ENCODE measurements around the gene HAAO.

Gene HAAO

DNA sequence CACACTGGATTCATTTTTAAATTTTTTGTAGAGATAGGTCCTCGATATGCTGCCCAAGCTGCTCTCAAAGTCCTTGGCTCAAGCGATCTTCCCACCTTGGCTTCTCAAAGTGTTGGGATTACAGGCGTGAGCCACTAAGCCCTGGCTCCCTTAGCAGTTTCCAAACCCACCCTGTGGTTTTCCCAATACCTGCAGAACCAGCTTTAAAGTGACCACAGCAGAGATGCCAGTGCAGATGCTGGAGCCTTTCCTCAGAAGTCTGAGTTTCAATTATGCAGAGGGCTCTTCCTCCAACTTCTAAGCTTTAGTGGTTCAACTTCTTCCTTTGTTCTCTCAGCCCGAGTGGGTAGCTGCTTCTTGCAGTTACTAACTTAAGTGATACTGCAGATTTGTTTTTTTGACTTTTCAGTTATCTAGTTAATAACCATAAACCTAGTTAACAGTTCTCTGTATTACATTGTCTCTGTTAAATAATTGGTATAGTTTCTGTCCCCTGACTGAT lies 8.1 kb upstream of the HAAO start:
- Histone ChIP-seq H3K79me2 (ENCODE audit: control insufficient read depth, insufficient read depth, low read length) (no peaks in the 10 kb centered on the region), H3K9ac (ENCODE audit: low read length) (no peak overlapping the region), H2BK15ac (replicated peaks; ENCODE audit: low read depth) (no peak overlapping the region), H4K5ac (ENCODE audit: low read length) (no peak overlapping the region), H3K36me3 (ENCODE audit: control insufficient read depth, insufficient read depth, low read length) (no peaks in the 10 kb centered on the region), H2BK5ac (ENCODE audit: low read length) (no peak overlapping the region), H3K27me3 (ENCODE audit: insufficient read depth, low read length, poor library complexity) (no peaks in the 10 kb centered on the region), H3K79me1 (ENCODE audit: low read length) (no peaks in the 10 kb centered on the region), H3K4me2 (ENCODE audit: low read length) (no peak overlapping the region), H2BK120ac (ENCODE audit: low read depth, low read length) (no peak overlapping the region), H3K4me3 (ENCODE audit: low read length) (no peak overlapping the region), H3K4ac (ENCODE audit: low read depth, low read length) (no peak overlapping the region), H3K56ac (ENCODE audit: low read length) (no peak overlapping the region), H3K18ac (ENCODE audit: low read length) (no peak overlapping the region), H4K8ac (ENCODE audit: low read depth, low read length) (no peak overlapping the region), H2AK5ac (ENCODE audit: low read length) (no peak overlapping the region), H3K27ac (ENCODE audit: low read depth, low read length) (no peak overlapping the region), H3K23ac (ENCODE audit: low read length) (no peak overlapping the region), H3K4me1 (ENCODE audit: control insufficient read depth, low read depth, low read length) (no peaks in the 10 kb centered on the region)
- DNase-seq = no peak
- no CpG with 5 or more reads among the region's 4 CpGs for WGBS (ENCODE audit: extremely low coverage, insufficient coverage, low lambda C conversion rate)

- H3K23ac ChIP-seq (ENCODE audit: low read length) = no peak overlapping the region
Measured at GRCh38 chr2:42799881-42800280, 7.5 kb upstream of the HAAO start.

GRCh38 chr2:42797281-42797680 lies 4.9 kb upstream of the HAAO start:
- Histone ChIP-seq H4K8ac (ENCODE audit: low read depth, low read length) (no peak overlapping the region), H4K5ac (ENCODE audit: low read length) (no peak overlapping the region), H3K4me2 (ENCODE audit: low read length) (no peak overlapping the region), H2AK5ac (ENCODE audit: low read length) (no peak overlapping the region), H2BK5ac (ENCODE audit: low read length) (no peak overlapping the region), H3K79me2 (ENCODE audit: control insufficient read depth, insufficient read depth, low read length) (no peaks in the 10 kb centered on the region), H3K36me3 (ENCODE audit: control insufficient read depth, insufficient read depth, low read length) (no peaks in the 10 kb centered on the region), H2BK15ac (replicated peaks; ENCODE audit: low read depth) (no peak overlapping the region), H3K27ac (ENCODE audit: low read depth, low read length) (no peak overlapping the region), H3K4me1 (ENCODE audit: control insufficient read depth, low read depth, low read length) (peaks cover 6% of the 10 kb centered on the region), H2BK120ac (ENCODE audit: low read depth, low read length) (no peak overlapping the region), H3K4ac (ENCODE audit: low read depth, low read length) (no peak overlapping the region), H3K79me1 (ENCODE audit: low read length) (no peaks in the 10 kb centered on the region), H3K56ac (ENCODE audit: low read length) (no peak overlapping the region), H3K27me3 (ENCODE audit: insufficient read depth, low read length, poor library complexity) (no peaks in the 10 kb centered on the region), H3K9ac (ENCODE audit: low read length) (no peak overlapping the region), H3K23ac (ENCODE audit: low read length) (no peak overlapping the region), H3K4me3 (ENCODE audit: low read length) (no peak overlapping the region), H3K18ac (ENCODE audit: low read length) (no peak overlapping the region)
- no CpG with 5 or more reads among the region's 6 CpGs for WGBS (ENCODE audit: extremely low coverage, insufficient coverage, low lambda C conversion rate)
- no peak for DNase-seq

More at GRCh38 chr2:42799881-42800280, 7.5 kb upstream of the HAAO start:
- Histone ChIP-seq H3K79me1 (ENCODE audit: low read length) (no peaks in the 10 kb centered on the region), H3K9ac (ENCODE audit: low read length) (no peak overlapping the region), H3K36me3 (ENCODE audit: control insufficient read depth, insufficient read depth, low read length) (no peaks in the 10 kb centered on the region), H3K79me2 (ENCODE audit: control insufficient read depth, insufficient read depth, low read length) (no peaks in the 10 kb centered on the region), H3K27me3 (ENCODE audit: insufficient read depth, low read length, poor library complexity) (no peaks in the 10 kb centered on the region), H3K4me1 (ENCODE audit: control insufficient read depth, low read depth, low read length) (no peaks in the 10 kb centered on the region), H2AK5ac (ENCODE audit: low read length) (no peak overlapping the region), H2BK120ac (ENCODE audit: low read depth, low read length) (no peak overlapping the region), H2BK15ac (replicated peaks; ENCODE audit: low read depth) (no peak overlapping the region), H3K27ac (ENCODE audit: low read depth, low read length) (no peak overlapping the region), H2BK5ac (ENCODE audit: low read length) (no peak overlapping the region), H3K56ac (ENCODE audit: low read length) (no peak overlapping the region), H4K5ac (ENCODE audit: low read length) (no peak overlapping the region), H3K4me2 (ENCODE audit: low read length) (no peak overlapping the region), H3K4me3 (ENCODE audit: low read length) (no peak overlapping the region), H3K4ac (ENCODE audit: low read depth, low read length) (no peak overlapping the region), H3K18ac (ENCODE audit: low read length) (no peak overlapping the region), H4K8ac (ENCODE audit: low read depth, low read length) (no peak overlapping the region)
- WGBS (ENCODE audit: extremely low coverage, insufficient coverage, low lambda C conversion rate) = no CpG with 5 or more reads among the region's 4 CpGs
- DNase-seq = no peak

GRCh38 chr2:42796427-42797248 lies 4.3 kb upstream of the HAAO start:
- Histone ChIP-seq H2BK5ac (ENCODE audit: low read length) (no peak overlapping the region), H2BK15ac (replicated peaks; ENCODE audit: low read depth) (no peak overlapping the region), H3K56ac (ENCODE audit: low read length) (no peak overlapping the region), H3K4ac (ENCODE audit: low read depth, low read length) (no peak overlapping the region), H3K18ac (ENCODE audit: low read length) (no peak overlapping the region), H3K9ac (ENCODE audit: low read length) (no peak overlapping the region), H3K79me2 (ENCODE audit: control insufficient read depth, insufficient read depth, low read length) (no peaks in the 10 kb centered on the region), H3K4me3 (ENCODE audit: low read length) (no peak overlapping the region), H2AK5ac (ENCODE audit: low read length) (no peak overlapping the region), H2BK120ac (ENCODE audit: low read depth, low read length) (no peak overlapping the region), H4K5ac (ENCODE audit: low read length) (no peak overlapping the region), H3K4me2 (ENCODE audit: low read length) (no peak overlapping the region), H3K27ac (ENCODE audit: low read depth, low read length) (no peak overlapping the region), H3K4me1 (ENCODE audit: control insufficient read depth, low read depth, low read length) (peaks cover 9% of the 10 kb centered on the region), H3K36me3 (ENCODE audit: control insufficient read depth, insufficient read depth, low read length) (no peaks in the 10 kb centered on the region), H4K8ac (ENCODE audit: low read depth, low read length) (no peak overlapping the region), H3K79me1 (ENCODE audit: low read length) (no peaks in the 10 kb centered on the region), H3K23ac (ENCODE audit: low read length) (no peak overlapping the region), H3K27me3 (ENCODE audit: insufficient read depth, low read length, poor library complexity) (no peaks in the 10 kb centered on the region)
- DNase-seq = no peak
- no CpG with 5 or more reads among the region's 7 CpGs for WGBS (ENCODE audit: extremely low coverage, insufficient coverage, low lambda C conversion rate)

- Histone ChIP-seq H3K27ac (ENCODE audit: low read depth, low read length) (no peak overlapping the region), H3K4me2 (ENCODE audit: low read length) (no peak overlapping the region)
- no CpG with 5 or more reads among the region's 3 CpGs for WGBS (ENCODE audit: extremely low coverage, insufficient coverage, low lambda C conversion rate)
Measured at GRCh38 chr2:42795841-42796301, 3.5 kb upstream of the HAAO start.

More at GRCh38 chr2:42795841-42796301, 3.5 kb upstream of the HAAO start:
- Histone ChIP-seq H2AK5ac (ENCODE audit: low read length) (no peak overlapping the region), H4K8ac (ENCODE audit: low read depth, low read length) (no peak overlapping the region), H3K23ac (ENCODE audit: low read length) (no peak overlapping the region), H3K79me1 (ENCODE audit: low read length) (peaks cover 2% of the 10 kb centered on the region), H2BK5ac (ENCODE audit: low read length) (no peak overlapping the region), H3K18ac (ENCODE audit: low read length) (no peak overlapping the region), H3K4me3 (ENCODE audit: low read length) (no peak overlapping the region), H3K27me3 (ENCODE audit: insufficient read depth, low read length, poor library complexity) (no peaks in the 10 kb centered on the region), H3K4me1 (ENCODE audit: control insufficient read depth, low read depth, low read length) (peaks cover 9% of the 10 kb centered on the region), H3K56ac (ENCODE audit: low read length) (no peak overlapping the region), H3K79me2 (ENCODE audit: control insufficient read depth, insufficient read depth, low read length) (no peaks in the 10 kb centered on the region), H3K36me3 (ENCODE audit: control insufficient read depth, insufficient read depth, low read length) (no peaks in the 10 kb centered on the region), H4K5ac (ENCODE audit: low read length) (no peak overlapping the region), H2BK15ac (replicated peaks; ENCODE audit: low read depth) (no peak overlapping the region), H3K4ac (ENCODE audit: low read depth, low read length) (no peak overlapping the region), H2BK120ac (ENCODE audit: low read depth, low read length) (no peak overlapping the region), H3K9ac (ENCODE audit: low read length) (no peak overlapping the region)
- DNase-seq = no peak

Data from mesendoderm (in vitro differentiated cells).